ENCODE measurements around the gene KLHL22. TPM values are rescaled to one million over a fixed set of nuclear protein-coding genes. Genes with fewer than 3 reads are reported as not detected.

The KLHL22 gene
- total and polyA plus RNA-seq, 2 of the 13 experiments (the other 11 are each of a cell fraction or from before 2014, with no cell fraction given), result 10.9 to 14.8 TPM

- TF ChIP-seq, protein P1, sequence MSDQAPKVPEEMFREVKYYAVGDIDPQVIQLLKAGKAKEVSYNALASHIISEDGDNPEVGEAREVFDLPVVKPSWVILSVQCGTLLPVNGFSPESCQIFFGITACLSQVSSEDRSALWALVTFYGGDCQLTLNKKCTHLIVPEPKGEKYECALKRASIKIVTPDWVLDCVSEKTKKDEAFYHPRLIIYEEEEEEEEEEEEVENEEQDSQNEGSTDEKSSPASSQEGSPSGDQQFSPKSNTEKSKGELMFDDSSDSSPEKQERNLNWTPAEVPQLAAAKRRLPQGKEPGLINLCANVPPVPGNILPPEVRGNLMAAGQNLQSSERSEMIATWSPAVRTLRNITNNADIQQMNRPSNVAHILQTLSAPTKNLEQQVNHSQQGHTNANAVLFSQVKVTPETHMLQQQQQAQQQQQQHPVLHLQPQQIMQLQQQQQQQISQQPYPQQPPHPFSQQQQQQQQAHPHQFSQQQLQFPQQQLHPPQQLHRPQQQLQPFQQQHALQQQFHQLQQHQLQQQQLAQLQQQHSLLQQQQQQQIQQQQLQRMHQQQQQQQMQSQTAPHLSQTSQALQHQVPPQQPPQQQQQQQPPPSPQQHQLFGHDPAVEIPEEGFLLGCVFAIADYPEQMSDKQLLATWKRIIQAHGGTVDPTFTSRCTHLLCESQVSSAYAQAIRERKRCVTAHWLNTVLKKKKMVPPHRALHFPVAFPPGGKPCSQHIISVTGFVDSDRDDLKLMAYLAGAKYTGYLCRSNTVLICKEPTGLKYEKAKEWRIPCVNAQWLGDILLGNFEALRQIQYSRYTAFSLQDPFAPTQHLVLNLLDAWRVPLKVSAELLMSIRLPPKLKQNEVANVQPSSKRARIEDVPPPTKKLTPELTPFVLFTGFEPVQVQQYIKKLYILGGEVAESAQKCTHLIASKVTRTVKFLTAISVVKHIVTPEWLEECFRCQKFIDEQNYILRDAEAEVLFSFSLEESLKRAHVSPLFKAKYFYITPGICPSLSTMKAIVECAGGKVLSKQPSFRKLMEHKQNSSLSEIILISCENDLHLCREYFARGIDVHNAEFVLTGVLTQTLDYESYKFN (CRISPR knock-in tag; conservative IDR thresholded peaks at IDR 0.05), result peak; percentile 48
- TF ChIP-seq ZNF788 (CRISPR knock-in tag; IDR thresholded peaks at IDR 0.05; ENCODE audit: borderline replicate concordance), result no peak
- TF ChIP-seq ETV5 (CRISPR knock-in tag; IDR thresholded peaks at IDR 0.05; ENCODE audit: borderline replicate concordance), result peak; percentile 48; the same call in 1 of the 2 replicates
- peak; percentile 67 for TF ChIP-seq FOSL2 (CRISPR knock-in tag; IDR thresholded peaks at IDR 0.05)
- TF ChIP-seq HNRNPL (IDR thresholded peaks at IDR 0.05; ENCODE audit: low read depth, low read length), result 0 out of 2 replicates have a peak, but pooled peaks have one; percentile 18
- no peak for TF ChIP-seq NR3C1 (CRISPR knock-in tag; IDR thresholded peaks at IDR 0.05)
- no peak for TF ChIP-seq SOX13 (IDR thresholded peaks at IDR 0.05)
- peak in 1 of 2 experiments; percentile 78; a peak in 1 of 4 replicates for TF ChIP-seq SOX13 (CRISPR knock-in tag; conservative IDR thresholded peaks at IDR 0.05 in 1 of 2, IDR thresholded peaks at IDR 0.05 in 1 of 2)
- peak; percentile 69 for TF ChIP-seq GATAD2A (CRISPR knock-in tag; IDR thresholded peaks at IDR 0.05)
- TF ChIP-seq ZNF660 (CRISPR knock-in tag; IDR thresholded peaks at IDR 0.05; ENCODE audit: borderline replicate concordance, low read depth), result no peak
Measured at GRCh38 chr22:20524004-20524481, 28.4 kb upstream of the KLHL22 start (continued).

All from HepG2 (cell line).